D721Med (cell line): ENCODE results near the gene STX1B.

Source experiments
- DNase-seq: peaks from one replicate; pipeline ENCODE4 v3.0.0; 2011; ENCODE audit warnings: low spot score; ENCODE audit not compliant: insufficient read length
- FAIRE-seq: peaks from 2 replicates; lab custom pipeline; 2011; peaks lifted over from hg19 to GRCh38; lab: Jason Lieb, UNC
- TF ChIP-seq, protein P1 (sequence below): IDR thresholded peaks from 2 replicates; pipeline ENCODE4 v1.5.1; 2012; ENCODE audit warnings: mild to moderate bottlenecking, control low read depth; ENCODE audit not compliant: insufficient read depth; ENCODE audit errors: missing control alignments

The STX1B gene

DNA sequence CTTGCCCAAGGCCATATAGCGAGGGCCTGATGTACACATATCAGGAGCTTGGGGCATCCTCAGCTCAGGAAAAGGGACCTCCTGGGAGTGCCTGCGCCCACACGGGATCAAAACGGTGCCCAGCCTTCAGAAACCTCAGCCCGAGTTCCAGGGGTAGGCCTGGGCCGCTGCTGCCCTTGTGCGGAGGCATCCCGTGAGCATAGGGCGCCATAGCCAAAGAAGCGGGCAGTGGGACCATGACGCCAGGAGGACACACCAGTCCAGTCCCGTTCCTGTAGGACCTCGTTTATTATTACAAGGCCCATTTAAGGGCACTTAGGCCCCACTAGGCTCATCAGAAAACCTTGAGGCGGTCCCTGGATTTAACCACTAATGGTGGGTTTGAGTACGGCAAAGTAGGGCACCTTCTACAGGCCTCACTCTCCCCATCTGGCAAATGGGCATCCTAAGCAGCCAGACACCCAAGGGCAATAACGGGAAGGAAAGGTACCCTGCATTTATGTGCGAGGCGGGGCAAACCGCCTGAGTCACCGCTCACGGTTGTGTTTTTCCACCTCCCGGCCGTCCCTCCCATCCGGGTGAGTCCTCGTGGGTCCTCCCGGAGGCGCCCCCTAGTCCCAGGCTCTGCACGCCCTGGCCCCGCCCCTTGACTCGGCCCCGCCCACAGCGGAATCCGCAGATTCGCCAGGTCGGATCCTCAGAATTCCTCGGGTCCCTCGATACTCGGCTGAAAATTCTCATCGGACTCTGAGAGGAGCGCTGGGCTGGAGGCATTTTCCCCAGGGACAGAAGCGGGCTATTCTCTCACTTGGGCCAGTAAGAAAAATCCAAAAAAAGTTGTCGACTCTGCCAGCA lies 53.6 kb downstream of the STX1B start:
- TF ChIP-seq, protein P1, sequence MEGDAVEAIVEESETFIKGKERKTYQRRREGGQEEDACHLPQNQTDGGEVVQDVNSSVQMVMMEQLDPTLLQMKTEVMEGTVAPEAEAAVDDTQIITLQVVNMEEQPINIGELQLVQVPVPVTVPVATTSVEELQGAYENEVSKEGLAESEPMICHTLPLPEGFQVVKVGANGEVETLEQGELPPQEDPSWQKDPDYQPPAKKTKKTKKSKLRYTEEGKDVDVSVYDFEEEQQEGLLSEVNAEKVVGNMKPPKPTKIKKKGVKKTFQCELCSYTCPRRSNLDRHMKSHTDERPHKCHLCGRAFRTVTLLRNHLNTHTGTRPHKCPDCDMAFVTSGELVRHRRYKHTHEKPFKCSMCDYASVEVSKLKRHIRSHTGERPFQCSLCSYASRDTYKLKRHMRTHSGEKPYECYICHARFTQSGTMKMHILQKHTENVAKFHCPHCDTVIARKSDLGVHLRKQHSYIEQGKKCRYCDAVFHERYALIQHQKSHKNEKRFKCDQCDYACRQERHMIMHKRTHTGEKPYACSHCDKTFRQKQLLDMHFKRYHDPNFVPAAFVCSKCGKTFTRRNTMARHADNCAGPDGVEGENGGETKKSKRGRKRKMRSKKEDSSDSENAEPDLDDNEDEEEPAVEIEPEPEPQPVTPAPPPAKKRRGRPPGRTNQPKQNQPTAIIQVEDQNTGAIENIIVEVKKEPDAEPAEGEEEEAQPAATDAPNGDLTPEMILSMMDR, result peak; percentile 24
- FAIRE-seq (no peak), DNase-seq (no peak)

DNA sequence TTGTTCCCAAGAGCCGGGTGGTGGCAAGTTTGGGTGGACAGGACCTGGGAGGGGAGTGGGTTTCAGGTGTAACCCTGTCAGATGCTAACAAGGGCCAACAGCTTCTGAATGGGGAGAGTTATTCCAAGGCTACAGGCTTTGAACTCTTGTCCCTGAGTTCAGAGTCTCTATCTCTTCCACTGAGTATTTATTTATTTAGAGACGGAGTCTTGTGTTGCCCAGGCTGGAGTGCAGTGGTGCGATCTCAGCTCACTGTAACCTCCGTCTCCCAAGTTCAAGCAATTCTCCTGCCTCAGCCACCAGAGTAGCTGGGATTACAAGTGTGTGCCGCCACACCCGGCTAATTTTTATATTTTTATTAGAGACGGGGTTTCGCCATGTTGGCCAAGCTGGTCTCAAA lies 55.4 kb downstream of the STX1B start:
- FAIRE-seq (no peak), DNase-seq (no peak)
- TF ChIP-seq, protein P1, result no peak

DNA sequence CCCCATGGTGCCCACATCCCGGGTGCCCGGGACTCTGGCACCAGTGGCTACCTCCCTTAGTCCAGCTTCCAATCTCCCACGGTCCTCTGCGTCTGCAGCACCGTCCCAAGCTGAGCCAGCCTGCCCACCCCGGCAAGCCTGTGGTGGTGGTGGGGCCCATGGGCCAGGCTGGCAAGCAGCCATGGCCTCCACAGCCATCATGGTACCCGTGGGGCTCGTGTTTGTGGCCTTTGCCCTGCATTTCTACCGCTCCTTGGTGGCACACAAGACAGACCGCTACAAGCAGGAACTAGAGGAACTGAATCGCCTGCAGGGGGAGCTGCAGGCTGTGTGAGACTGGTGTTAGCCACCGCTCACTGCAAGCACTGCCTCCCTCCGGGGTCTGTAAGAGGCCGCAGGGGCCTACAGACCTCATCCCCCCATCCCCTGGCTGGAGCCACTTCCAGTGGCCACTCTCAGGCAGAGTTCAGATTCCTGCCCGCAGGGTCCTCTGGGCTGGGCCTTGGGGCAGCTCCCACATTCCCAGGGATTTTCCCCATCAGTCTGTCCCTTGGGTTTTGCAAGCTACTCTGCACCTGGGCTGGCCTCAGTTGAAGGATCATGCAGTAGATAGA lies 56.8 kb downstream of the STX1B start:
- DNase-seq (no peak), FAIRE-seq (no peak)
- TF ChIP-seq, protein P1, result peak; percentile 85

DNA sequence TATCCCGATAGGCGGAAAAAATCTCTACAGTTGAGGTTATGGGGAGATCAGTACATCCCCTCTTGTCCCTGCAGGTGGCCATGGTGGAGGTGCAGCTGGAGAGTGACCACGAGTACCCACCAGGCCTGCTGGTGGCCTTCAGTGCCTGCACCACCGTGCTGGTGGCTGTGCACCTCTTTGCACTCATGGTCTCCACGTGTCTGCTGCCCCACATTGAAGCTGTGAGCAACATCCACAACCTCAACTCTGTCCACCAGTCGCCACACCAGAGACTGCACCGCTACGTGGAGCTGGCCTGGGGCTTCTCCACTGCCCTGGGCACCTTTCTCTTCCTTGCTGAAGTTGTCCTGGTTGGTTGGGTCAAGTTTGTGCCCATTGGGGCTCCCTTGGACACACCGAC lies 57.3 kb downstream of the STX1B start:
- FAIRE-seq (no peak), DNase-seq (no peak)
- TF ChIP-seq, protein P1, result no peak

- DNase-seq (no peak), FAIRE-seq (no peak)
- TF ChIP-seq, protein P1, result no peak
Observed at GRCh38 chr16:30951750-30952149, 58.7 kb downstream of the STX1B start.

DNA sequence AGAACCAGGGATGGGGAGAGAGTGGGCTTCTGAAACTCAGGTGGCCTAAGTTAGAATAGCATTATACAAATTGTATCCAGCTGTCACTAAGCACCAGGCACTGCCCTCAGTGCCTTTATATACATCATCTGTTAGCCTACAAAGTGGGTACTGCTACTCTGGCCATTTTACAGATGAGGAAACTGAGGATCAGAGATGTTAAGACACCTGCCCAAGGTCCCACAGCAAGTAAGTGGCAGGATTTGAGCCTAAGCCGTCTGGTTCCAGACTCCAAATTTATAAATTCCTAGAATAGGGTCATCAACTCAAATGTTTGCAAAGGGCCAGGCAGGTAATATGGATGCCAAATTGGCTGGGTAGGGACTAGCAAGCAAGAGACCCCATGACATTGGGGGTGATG lies 59.2 kb downstream of the STX1B start:
- FAIRE-seq, result no peak
- no peak for DNase-seq
- TF ChIP-seq, protein P1, result no peak
